Rectal smooth muscle tissue (tissue), 1 donor: ENCODE measurements around the gene SH3BGRL3.
A peak's percentile ranks its signal among the peaks of the same experiment; 100 is the strongest.

Experiments
- H3K27ac ChIP-seq: one replicate; pipeline ENCODE4 v1.7.0; 2013; ENCODE audit warnings: low read depth, low read length, inconsistent platforms
- H3K27me3 ChIP-seq: one replicate; pipeline ENCODE4 v1.7.0; 2013; ENCODE audit warnings: low read length; ENCODE audit not compliant: control insufficient read depth, insufficient read depth
- H3K36me3 ChIP-seq: one replicate; pipeline ENCODE4 v1.7.0; 2013; ENCODE audit warnings: low read length; ENCODE audit not compliant: control insufficient read depth, insufficient read depth
- H3K4me1 ChIP-seq: one replicate; pipeline ENCODE4 v1.7.0; 2013; ENCODE audit warnings: low read length; ENCODE audit not compliant: control insufficient read depth, insufficient read depth
- H3K4me3 ChIP-seq: one replicate; pipeline ENCODE4 v1.7.0; 2013; ENCODE audit warnings: low read length
- H3K9ac ChIP-seq: one replicate; pipeline ENCODE4 v1.7.0; 2013; ENCODE audit warnings: low read length

SH3BGRL3 gene

GRCh38 chr1:26280333-26281042 lies 602 bp downstream of the SH3BGRL3 start:
- H3K36me3 ChIP-seq = peaks cover 3% of the 10 kb centered on the region
- peak overlapping the region; percentile 75 for H3K4me3 ChIP-seq
- H3K4me1 ChIP-seq = peaks cover 7% of the 10 kb centered on the region
- peak overlapping the region; percentile 54 for H3K9ac ChIP-seq
- peak overlapping the region; percentile 71 for H3K27ac ChIP-seq
- no peaks in the 10 kb centered on the region for H3K27me3 ChIP-seq

DNA sequence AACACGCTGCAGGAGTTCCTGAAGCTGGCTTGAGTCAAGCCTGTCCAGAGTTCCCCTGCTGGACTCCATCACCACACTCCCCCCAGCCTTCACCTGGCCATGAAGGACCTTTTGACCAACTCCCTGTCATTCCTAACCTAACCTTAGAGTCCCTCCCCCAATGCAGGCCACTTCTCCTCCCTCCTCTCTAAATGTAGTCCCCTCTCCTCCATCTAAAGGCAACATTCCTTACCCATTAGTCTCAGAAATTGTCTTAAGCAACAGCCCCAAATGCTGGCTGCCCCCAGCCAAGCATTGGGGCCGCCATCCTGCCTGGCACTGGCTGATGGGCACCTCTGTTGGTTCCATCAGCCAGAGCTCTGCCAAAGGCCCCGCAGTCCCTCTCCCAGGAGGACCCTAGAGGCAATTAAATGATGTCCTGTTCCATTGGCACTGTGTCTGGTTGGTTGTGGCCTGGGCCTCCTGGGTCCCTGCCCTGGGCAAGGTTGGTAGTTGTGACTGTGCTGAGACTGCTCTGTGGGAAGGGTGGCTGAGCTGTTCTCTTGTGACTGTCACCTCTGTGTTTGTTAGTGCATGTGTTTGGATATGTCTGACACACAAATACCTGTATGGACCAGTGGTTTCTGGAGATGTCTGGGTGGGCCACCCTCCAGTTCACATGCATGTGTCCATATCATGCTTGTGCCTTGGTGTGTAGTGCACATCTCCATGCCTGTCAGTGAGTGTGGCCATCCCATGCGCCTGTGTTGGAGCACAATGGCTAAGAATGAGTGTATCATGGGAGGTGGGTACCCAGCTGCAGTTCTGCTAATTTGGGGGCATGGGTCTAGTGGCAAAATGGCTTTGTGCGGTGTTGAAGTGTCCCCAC lies 1.4 kb downstream of the SH3BGRL3 start:
- peaks cover 7% of the 10 kb centered on the region for H3K4me1 ChIP-seq
- H3K27ac ChIP-seq = no peak overlapping the region
- H3K27me3 ChIP-seq = no peaks in the 10 kb centered on the region
- H3K9ac ChIP-seq = peak overlapping the region; percentile 24
- H3K4me3 ChIP-seq = peak overlapping the region; percentile 75
- peaks cover 3% of the 10 kb centered on the region for H3K36me3 ChIP-seq

- Histone ChIP-seq H3K27ac (no peak overlapping the region), H3K4me3 (peak overlapping the region; percentile 22)
These were observed 2.1 kb downstream of the SH3BGRL3 start for GRCh38 chr1:26281971-26282370.

GRCh38 chr1:26282401-26282918 lies 2.6 kb downstream of the SH3BGRL3 start:
- no peak overlapping the region for H3K4me3 ChIP-seq
- H3K36me3 ChIP-seq = peaks cover 3% of the 10 kb centered on the region
- H3K4me1 ChIP-seq = peaks cover 7% of the 10 kb centered on the region
- H3K9ac ChIP-seq = no peak overlapping the region
- no peak overlapping the region for H3K27ac ChIP-seq
- no peaks in the 10 kb centered on the region for H3K27me3 ChIP-seq

More at GRCh38 chr1:26281971-26282370, 2.1 kb downstream of the SH3BGRL3 start:
- H3K4me1 ChIP-seq = peaks cover 7% of the 10 kb centered on the region
- no peaks in the 10 kb centered on the region for H3K27me3 ChIP-seq
- peaks cover 3% of the 10 kb centered on the region for H3K36me3 ChIP-seq
- H3K9ac ChIP-seq = no peak overlapping the region

GRCh38 chr1:26283279-26283853 lies 3.5 kb downstream of the SH3BGRL3 start:
- Histone ChIP-seq H3K4me1 (peaks cover 7% of the 10 kb centered on the region), H3K9ac (no peak overlapping the region), H3K27ac (no peak overlapping the region), H3K27me3 (no peaks in the 10 kb centered on the region), H3K4me3 (no peak overlapping the region), H3K36me3 (peaks cover 3% of the 10 kb centered on the region)

GRCh38 chr1:26283871-26284596 lies 4.1 kb downstream of the SH3BGRL3 start:
- Histone ChIP-seq H3K4me1 (peaks cover 5% of the 10 kb centered on the region), H3K4me3 (no peak overlapping the region), H3K27ac (no peak overlapping the region)

DNA sequence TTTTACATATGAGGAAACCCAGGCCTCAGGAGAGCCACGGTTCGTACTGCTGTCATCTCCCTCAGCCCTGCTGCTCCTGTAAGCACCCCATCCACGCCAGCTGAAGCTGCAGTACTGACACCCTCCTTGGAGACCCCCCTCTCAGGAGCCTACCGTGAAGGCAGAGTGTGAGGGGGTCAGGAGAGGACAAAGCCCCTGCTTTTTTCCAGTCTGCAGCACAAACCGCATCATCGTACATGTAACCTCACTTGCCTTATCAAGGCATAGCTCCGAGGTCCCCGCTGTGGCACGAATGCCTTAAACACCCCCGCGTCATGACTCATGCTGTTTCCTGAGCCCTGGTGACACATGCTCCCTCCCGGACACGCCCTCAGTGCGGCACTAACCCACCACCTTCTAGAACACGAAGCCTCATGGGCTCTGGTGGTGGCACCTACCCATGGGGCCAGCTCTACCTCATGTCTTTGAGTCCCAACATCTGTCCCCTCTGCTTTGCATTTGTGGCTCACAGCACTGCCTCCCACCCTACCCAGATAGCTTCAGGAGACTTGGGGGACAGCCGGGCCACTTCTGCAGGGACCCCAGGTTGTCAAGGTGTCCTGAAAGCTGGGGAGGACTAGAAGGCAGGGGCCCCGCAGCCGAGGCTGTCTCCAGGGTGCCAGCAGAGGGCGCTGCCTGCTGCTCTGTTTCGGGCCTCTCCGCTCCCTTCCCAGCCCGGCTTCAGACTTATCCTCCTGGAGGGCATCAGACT lies 4.9 kb downstream of the SH3BGRL3 start:
- Histone ChIP-seq H3K27me3 (no peaks in the 10 kb centered on the region), H3K4me3 (no peak overlapping the region), H3K36me3 (peaks cover 3% of the 10 kb centered on the region), H3K27ac (no peak overlapping the region), H3K9ac (no peak overlapping the region), H3K4me1 (no peaks in the 10 kb centered on the region)

More at GRCh38 chr1:26283871-26284596, 4.1 kb downstream of the SH3BGRL3 start:
- H3K36me3 ChIP-seq = peaks cover 3% of the 10 kb centered on the region
- no peaks in the 10 kb centered on the region for H3K27me3 ChIP-seq
- H3K9ac ChIP-seq = no peak overlapping the region

- H3K4me3 ChIP-seq = no peak overlapping the region
- no peak overlapping the region for H3K27ac ChIP-seq
- H3K36me3 ChIP-seq = peaks cover 3% of the 10 kb centered on the region
- no peak overlapping the region for H3K9ac ChIP-seq
- no peaks in the 10 kb centered on the region for H3K27me3 ChIP-seq
- no peaks in the 10 kb centered on the region for H3K4me1 ChIP-seq
These were observed 5.6 kb downstream of the SH3BGRL3 start for GRCh38 chr1:26285366-26286063.

- H3K36me3 ChIP-seq = peaks cover 3% of the 10 kb centered on the region
- no peak overlapping the region for H3K27ac ChIP-seq
- H3K9ac ChIP-seq = no peak overlapping the region
- no peaks in the 10 kb centered on the region for H3K27me3 ChIP-seq
- no peaks in the 10 kb centered on the region for H3K4me1 ChIP-seq
- H3K4me3 ChIP-seq = no peak overlapping the region
These were observed 6.2 kb downstream of the SH3BGRL3 start for GRCh38 chr1:26286064-26286416.

DNA sequence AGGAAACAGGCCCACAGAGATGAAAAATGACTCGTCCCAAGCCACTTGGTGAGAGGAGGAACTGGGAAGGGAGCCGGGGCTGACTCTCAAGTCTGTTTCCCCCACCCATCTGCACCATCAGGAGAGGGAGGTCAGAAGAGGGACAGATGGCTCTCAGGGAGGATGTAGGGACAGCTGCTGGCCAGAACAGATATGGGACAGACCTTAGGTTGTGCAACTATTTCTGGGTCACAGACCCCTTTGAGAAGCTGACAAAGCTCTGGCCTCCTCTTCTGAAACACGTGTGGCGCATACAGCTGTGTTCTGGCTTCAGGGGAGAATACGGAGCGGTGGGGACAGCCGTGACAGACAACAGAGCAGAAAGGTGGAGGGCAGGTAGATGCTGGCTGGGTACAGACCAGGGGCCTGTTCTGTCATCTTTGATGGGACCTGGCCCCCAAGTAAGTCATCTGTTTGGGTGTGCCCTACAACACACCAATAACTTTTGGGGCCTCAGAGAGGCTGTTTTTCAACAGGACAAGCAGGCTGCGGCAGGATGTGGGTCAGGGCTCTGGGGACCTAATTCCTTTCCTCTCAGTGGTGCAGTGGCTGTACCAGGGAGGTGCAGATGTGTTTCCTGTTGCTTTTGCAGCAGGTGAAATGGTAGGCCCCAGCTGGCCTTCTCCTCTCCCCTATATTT lies 7.3 kb downstream of the SH3BGRL3 start:
- no peak overlapping the region for H3K9ac ChIP-seq
- no peaks in the 10 kb centered on the region for H3K4me1 ChIP-seq
- no peak overlapping the region for H3K4me3 ChIP-seq
- no peaks in the 10 kb centered on the region for H3K27me3 ChIP-seq
- H3K36me3 ChIP-seq = no peaks in the 10 kb centered on the region
- peak overlapping the region; percentile 38 for H3K27ac ChIP-seq

DNA sequence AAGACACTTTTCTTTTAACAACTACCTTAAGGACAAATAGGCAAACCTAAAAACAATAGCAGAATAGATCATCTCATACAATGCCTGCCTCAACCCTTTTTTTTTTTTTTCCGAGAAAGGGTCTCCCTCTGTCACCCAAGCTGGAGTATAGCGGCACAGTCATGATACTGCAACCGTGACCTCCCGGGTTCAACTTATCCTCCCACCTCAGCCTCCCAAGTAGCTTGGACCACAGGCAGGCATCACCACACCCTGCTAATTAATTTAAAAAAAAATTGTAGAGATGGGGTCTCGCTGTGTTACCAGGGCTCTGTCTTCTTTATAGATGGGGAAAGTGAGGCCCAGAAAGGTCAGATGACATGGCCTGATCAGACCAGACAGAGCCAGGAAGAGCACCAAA lies 7.9 kb downstream of the SH3BGRL3 start:
- H3K4me1 ChIP-seq = no peaks in the 10 kb centered on the region
- H3K4me3 ChIP-seq = no peak overlapping the region
- H3K36me3 ChIP-seq = no peaks in the 10 kb centered on the region
- no peak overlapping the region for H3K27ac ChIP-seq
- H3K27me3 ChIP-seq = no peaks in the 10 kb centered on the region
- H3K9ac ChIP-seq = no peak overlapping the region
